Epithelial cell of proximal tubule (primary cell): ENCODE measurements around the gene CEBPA. TPM values are rescaled to one million over a fixed set of nuclear protein-coding genes. Genes with fewer than 3 reads are reported as not detected.
"Not testable (repeated sequence)": the region's sequence is repeated elsewhere in the genome, so short reads cannot be mapped to it uniquely, and the experiment has no call there.

Experiments
- DNase-seq: peaks from one replicate; pipeline ENCODE4 v3.0.0-alpha.2; 2011; ENCODE audit warnings: low read depth
- H3K4me3 ChIP-seq: 2 replicates; pipeline ENCODE4 v1.5.1; 2011; ENCODE audit warnings: low read depth, mild to moderate bottlenecking, low read length
- CTCF ChIP-seq: conservative IDR thresholded peaks from 2 replicates; pipeline ENCODE4 v1.5.1; 2012; ENCODE audit warnings: low read depth, mild to moderate bottlenecking, low read length
- total RNA-seq: library from RNA; depleted of rRNA; stranded (reverse); fragments of >200 nt; gene quantifications from 2 replicates; pipeline ENCODE4 v1.2.3, GENCODE V29; 2015

The CEBPA gene
- total RNA-seq, 1 donor from 2014 or later: 2.9 TPM

DNA sequence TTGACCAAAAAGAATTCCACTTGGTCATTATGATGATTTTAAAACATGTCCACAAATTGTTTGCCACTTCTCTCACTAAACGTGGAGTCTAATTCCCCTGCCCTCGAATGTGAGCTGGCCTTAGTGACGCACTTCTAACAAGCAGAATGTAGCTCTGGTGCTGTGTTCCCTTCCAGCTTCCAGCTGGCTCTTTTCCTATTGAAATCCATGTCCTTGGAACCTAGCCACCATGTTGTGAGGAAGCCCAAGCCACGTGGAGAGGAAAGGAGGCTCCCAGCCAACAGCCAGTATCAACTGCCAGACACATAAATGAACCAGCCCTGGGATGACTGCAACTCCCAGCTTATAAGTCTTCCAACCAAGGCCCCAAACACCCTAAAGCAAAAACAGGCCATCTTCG lies 23.6 kb upstream of the CEBPA start:
- DNase-seq: no peak
- no peak overlapping the region for H3K4me3 ChIP-seq
- TF ChIP-seq CTCF: no peak

DNA sequence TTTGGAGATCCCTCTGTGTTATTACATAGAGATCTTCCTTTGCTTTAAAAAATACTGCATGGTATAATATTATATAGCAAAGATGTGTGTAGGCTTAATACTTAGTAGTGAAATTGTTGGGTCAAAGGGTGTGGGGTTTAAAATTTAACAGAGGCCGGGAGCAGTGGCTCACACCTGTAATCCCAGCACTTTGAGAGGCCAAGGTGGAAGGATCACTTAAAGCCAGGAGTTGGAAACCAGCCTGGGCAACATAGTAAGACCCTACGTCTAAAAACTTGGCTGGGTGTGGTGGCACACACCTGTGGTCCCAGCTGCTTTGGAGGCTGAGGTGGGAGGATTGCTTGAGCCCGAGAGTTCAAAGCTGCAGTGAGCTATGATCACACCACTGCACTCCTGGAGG lies 22.3 kb upstream of the CEBPA start:
- no peak overlapping the region for H3K4me3 ChIP-seq
- TF ChIP-seq CTCF: no peak
- DNase-seq: no peak

DNA sequence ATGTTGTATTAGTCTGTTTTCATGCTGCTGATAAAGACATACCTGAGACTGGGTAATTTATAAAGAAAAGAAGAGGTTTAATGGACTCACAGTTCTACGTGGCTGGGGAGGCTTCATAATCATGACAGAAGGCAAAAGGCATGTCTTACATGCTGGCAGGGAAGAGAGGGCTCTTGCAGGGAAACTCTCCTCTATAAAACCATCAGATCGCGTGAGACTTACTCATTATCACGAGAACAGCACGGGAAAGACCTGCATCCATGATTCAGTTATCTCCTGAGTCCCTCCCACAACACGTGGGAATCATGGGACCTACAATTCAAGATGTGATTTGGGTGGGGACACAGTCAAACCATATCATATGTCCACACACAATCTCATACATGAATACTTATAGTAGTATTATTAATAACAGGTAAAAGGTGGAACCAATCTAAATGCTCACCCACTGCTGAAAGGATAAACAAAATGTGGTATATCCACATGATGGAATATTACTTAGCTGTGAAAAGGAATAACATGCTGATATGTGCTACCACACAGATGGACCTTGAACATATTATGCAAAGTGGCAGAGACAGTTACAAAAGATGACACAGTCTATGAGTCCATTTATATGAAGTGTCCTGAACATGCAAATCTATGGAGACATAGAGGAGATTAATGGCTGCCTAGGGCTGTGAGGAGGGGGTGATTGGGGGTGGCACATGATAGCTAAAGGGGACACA lies 20.9 kb upstream of the CEBPA start:
- DNase-seq: no peak
- no peak for TF ChIP-seq CTCF

DNA sequence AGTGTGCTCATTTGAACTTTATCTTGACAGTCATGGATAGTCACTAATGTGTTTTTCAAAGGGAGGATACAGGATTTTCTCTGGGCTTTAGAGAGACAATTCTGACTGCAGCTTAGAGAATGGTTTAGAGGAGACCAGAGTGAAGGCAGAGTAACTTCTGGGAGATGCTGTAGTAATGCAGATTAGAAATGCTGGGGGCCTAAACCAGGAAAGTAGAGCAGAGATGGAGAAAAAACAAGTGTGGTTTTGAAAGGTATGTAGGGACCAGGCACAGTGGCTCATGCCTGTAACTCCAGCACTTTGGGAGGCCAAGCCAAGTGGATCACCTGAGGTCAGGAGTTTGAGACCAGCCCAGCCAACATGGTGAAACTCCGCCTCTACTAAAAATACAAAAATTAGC lies 18.3 kb upstream of the CEBPA start:
- DNase-seq: no peak
- no peak for TF ChIP-seq CTCF
- H3K4me3 ChIP-seq: no peak overlapping the region

More for the DNA sequence above, 20.9 kb upstream of the CEBPA start:
- no peak overlapping the region for H3K4me3 ChIP-seq

DNA sequence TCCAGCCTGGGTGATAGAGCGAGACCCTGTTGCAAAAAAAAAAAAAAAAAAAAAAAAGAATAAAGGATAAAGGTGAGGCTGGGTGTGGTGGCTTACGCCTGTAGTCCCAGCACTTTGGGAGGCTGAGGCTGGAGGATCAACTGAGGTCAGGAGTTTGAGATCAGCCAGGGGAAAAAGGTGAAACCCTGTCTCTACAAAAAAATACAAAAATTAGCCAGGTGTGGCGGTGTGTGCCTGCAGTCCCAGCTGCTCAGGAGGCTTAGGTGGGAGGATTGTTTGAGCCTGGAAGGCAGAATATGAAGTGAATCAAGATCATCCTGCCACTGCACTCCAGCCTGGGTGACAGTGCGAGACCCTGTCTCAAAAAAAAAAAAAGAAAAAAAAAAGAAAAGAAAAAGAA lies 15.7 kb upstream of the CEBPA start:
- not testable (repeated sequence) for H3K4me3 ChIP-seq, DNase-seq

DNA sequence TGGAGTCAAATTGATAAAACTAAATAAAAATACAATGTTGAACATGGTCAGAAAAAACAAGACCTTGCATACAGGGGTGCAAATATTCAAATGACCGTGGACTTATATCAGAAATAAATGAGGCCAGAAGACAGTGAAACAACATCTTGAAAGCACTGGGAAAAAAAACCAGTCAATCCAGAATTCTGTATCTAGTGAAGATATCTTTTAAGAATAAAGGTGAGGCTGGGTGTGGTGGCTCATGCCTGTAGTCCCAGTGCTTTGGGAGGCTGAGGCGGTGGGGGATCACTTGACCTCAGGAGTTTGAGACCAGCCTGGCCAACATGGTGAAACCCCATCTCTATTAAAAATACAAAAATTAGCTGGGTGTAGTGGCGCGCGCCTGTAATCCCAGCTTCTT lies 15.2 kb upstream of the CEBPA start:
- TF ChIP-seq CTCF: no peak
- no peak for DNase-seq
- H3K4me3 ChIP-seq: no peak overlapping the region

- TF ChIP-seq CTCF: no peak
These were observed 14.4 kb upstream of the CEBPA start for GRCh38 chr19:33316541-33317264.

DNA sequence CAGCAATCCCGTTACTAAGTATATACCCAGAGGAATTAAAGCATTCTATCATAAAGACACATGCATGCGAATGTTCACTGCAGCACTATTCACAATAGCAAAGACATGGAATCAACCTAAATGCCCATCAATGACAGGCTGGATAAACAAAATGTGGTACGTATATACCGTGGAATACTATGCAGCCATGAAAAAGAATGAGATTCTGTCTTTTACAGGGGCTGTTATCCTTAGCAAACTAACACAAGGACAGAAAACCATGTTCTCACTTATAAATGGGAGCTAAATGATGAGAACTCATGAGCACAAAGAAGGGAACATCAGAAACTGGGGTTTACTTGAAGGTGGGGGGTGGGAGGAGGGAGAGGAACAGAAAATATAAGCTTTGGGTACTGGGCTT lies 10.5 kb upstream of the CEBPA start:
- not testable (repeated sequence) for H3K4me3 ChIP-seq, DNase-seq

More at GRCh38 chr19:33316541-33317264, 14.4 kb upstream of the CEBPA start:
- H3K4me3 ChIP-seq: no peak overlapping the region
- no peak for DNase-seq
